ENCODE results near the gene SERPINA10. TPM values are rescaled to one million over a fixed set of nuclear protein-coding genes. Genes with fewer than 3 reads are reported as not detected.

Gene SERPINA10
- total RNA-seq, 1 experiment from 2014 or later, result 0.04 TPM

GRCh38 chr14:94282991-94283723, 9.9 kb downstream of the SERPINA10 start (continued):
- no peak for TF ChIP-seq CREB1 (CRISPR knock-in tag; IDR thresholded peaks at IDR 0.05)
- no peak for TF ChIP-seq NFATC4 (CRISPR knock-in tag; IDR thresholded peaks at IDR 0.05)
- no peak for TF ChIP-seq PREB (CRISPR knock-in tag; IDR thresholded peaks at IDR 0.05; ENCODE audit: borderline replicate concordance)
- TF ChIP-seq ELF4 (CRISPR knock-in tag; IDR thresholded peaks at IDR 0.05; ENCODE audit: low read depth), result no peak
- no peak for TF ChIP-seq CTCF (IDR thresholded peaks at IDR 0.05)
- TF ChIP-seq ARID4B (CRISPR knock-in tag; IDR thresholded peaks at IDR 0.05; ENCODE audit: borderline replicate concordance), result no peak

DNA sequence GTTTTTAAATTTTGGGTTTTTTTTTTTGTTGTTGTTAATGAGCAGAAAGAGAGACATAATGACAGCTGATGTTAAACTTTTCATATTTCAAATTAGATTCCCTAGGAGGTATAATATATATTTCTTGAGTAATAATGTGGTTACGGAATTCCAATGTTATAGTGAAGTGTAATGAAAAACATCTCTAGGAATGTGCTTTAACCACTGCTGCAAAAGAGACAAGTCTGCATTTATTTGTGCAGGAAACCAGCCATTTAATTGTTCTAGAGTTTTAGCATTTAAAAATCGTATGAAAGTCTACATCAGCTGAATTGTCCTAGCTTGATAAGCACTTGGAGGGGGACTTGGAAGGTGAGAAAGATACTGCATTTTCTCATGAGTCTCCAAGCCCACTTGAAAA, 14.3 kb downstream of the SERPINA10 start:
- no peaks in the 10 kb centered on the region for H3K9me3 Mint-ChIP-seq
- H3K36me3 Mint-ChIP-seq, result no peaks in the 10 kb centered on the region
- ChIA-PET CTCF (interaction anchor here (0.9 to 2.1 kb wide), 2 partner anchors 10 to 142 kb away, joined by 4 to 5 read pairs; no protein-coding TSS in a partner anchor), POLR2A (no interaction called here)
- H3K27me3 Mint-ChIP-seq (ENCODE audit: low read depth), result no peaks in the 10 kb centered on the region
- DNase-seq (ENCODE audit: low spot score) (no peak), ATAC-seq (no peak)
- TF ChIP-seq CREB1 (CRISPR knock-in tag; IDR thresholded peaks at IDR 0.05) (no peak), SOX15 (CRISPR knock-in tag; IDR thresholded peaks at IDR 0.05) (no peak), JUN (CRISPR knock-in tag; IDR thresholded peaks at IDR 0.05) (no peak), NFE2L1 (CRISPR knock-in tag; IDR thresholded peaks at IDR 0.05) (no peak), RELA (CRISPR knock-in tag; IDR thresholded peaks at IDR 0.05; ENCODE audit: borderline replicate concordance) (no peak), GTF2I (CRISPR knock-in tag; conservative IDR thresholded peaks at IDR 0.05) (no peak), HMGA2 (CRISPR knock-in tag; IDR thresholded peaks at IDR 0.05) (no peak), KAT7 (CRISPR knock-in tag; IDR thresholded peaks at IDR 0.05; ENCODE audit: borderline replicate concordance) (no peak), PRDM15 (CRISPR knock-in tag; IDR thresholded peaks at IDR 0.05) (no peak), FOXK1 (CRISPR knock-in tag; IDR thresholded peaks at IDR 0.05) (no peak), ZNF416 (CRISPR knock-in tag; IDR thresholded peaks at IDR 0.05) (no peak)
- TF ChIP-seq, protein P1, sequence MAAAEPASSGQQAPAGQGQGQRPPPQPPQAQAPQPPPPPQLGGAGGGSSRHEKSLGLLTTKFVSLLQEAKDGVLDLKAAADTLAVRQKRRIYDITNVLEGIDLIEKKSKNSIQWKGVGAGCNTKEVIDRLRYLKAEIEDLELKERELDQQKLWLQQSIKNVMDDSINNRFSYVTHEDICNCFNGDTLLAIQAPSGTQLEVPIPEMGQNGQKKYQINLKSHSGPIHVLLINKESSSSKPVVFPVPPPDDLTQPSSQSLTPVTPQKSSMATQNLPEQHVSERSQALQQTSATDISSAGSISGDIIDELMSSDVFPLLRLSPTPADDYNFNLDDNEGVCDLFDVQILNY (CRISPR knock-in tag; IDR thresholded peaks at IDR 0.05), result no peak
- TF ChIP-seq, protein P2, sequence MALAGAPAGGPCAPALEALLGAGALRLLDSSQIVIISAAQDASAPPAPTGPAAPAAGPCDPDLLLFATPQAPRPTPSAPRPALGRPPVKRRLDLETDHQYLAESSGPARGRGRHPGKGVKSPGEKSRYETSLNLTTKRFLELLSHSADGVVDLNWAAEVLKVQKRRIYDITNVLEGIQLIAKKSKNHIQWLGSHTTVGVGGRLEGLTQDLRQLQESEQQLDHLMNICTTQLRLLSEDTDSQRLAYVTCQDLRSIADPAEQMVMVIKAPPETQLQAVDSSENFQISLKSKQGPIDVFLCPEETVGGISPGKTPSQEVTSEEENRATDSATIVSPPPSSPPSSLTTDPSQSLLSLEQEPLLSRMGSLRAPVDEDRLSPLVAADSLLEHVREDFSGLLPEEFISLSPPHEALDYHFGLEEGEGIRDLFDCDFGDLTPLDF (CRISPR knock-in tag; IDR thresholded peaks at IDR 0.05), result no peak
- H3K27ac Mint-ChIP-seq, result no peak overlapping the region
- H3K4me3 Mint-ChIP-seq, result no peak overlapping the region
- H3K4me1 Mint-ChIP-seq, result peaks cover 4% of the 10 kb centered on the region; the same call in 1 of the 2 replicates
